GM12892 (cell line): ENCODE data around the gene ABCC4.

Experiments
- POLR2A ChIP-seq: IDR thresholded peaks from 2 replicates; pipeline ENCODE4 v1.6.1; 2011; ENCODE audit warnings: low read depth, low read length, control low read depth
- POLR2AphosphoS5 ChIP-seq: IDR thresholded peaks from 2 replicates; pipeline ENCODE4 v1.6.1; 2011; ENCODE audit warnings: low read depth, low read length, control low read depth
- TAF1 ChIP-seq: IDR thresholded peaks from 2 replicates; pipeline ENCODE4 v1.6.1; 2011; ENCODE audit warnings: low read depth, mild to moderate bottlenecking, control low read depth, low read length, borderline replicate concordance

- TF ChIP-seq TAF1 (no peak), POLR2A (no peak), POLR2AphosphoS5 (no peak)
Measured at GRCh38 chr13:95289020-95289444, 12.2 kb downstream of the ABCC4 start.
